ENCODE measurements around the gene UBAP1L. TPM values are rescaled to one million over a fixed set of nuclear protein-coding genes. Genes with fewer than 3 reads are reported as not detected.

UBAP1L gene
- polyA plus RNA-seq, 1 donor (not counting 4 experiments of a cell fraction or from before 2014, with no cell fraction given): 0.55 TPM

DNA sequence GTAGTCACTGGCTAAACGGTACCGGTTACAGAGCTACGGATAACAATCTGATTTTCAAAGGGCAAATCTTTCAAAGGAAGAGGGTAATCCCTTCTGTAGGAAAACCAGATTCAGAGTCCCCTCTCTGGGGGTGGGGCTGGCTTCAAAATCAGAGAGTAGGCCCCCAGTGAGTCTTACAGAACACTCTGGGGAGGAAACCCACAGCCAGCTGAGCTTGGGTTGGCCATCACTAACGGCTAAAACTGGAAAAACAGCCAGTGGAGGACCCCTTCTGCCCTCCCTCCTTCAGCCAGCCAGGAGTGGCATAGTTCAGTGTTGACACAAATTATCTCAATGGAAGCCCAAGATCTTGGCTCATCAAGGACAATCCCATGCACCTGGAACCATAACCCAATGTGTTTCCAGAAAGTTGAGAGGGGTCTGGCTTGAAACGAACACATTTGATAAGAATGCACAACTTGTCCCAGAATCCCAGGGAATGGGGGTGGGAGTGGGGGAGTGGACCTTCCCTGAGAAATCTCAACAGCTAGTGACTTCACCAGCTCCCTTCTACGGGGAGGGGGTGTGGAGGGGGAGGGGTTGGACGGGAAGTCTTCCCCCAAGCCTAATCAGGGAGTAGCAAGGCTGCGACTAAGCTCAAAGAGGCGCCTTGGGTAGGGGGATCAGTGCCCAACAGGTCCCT is 48.2 kb downstream of the UBAP1L start:
- Histone ChIP-seq H3K4me1 (ENCODE audit: control insufficient read depth, extremely low read depth, insufficient read depth, low read length) (no peaks in the 10 kb centered on the region), H3K4me2 (ENCODE audit: control insufficient read depth, extremely low read depth, insufficient read depth, low read depth, low read length) (no peak overlapping the region), H3K4me3 (ENCODE audit: control insufficient read depth in 2 of 3, extremely low read depth in 1 of 3, insufficient read depth in 2 of 3, low read depth in 1 of 3, low read length in 3 of 3) (no peak overlapping the region), H3K9me1 (ENCODE audit: control insufficient read depth, extremely low read depth, insufficient read depth, low read length) (no peaks in the 10 kb centered on the region), H2AFZ (ENCODE audit: control insufficient read depth, low read length) (no peak overlapping the region), H3K27ac (ENCODE audit: control insufficient read depth, insufficient read depth, low read length) (no peak overlapping the region), H3K9ac (ENCODE audit: control insufficient read depth, extremely low read depth, insufficient read depth, low read length) (no peak overlapping the region), H3K9me3 (ENCODE audit: control insufficient read depth, low read depth, low read length) (no peaks in the 10 kb centered on the region), H3K27me3 (ENCODE audit: control insufficient read depth, extremely low read depth, insufficient read depth, low read length) (peaks cover 35% of the 10 kb centered on the region), H3K79me2 (ENCODE audit: control insufficient read depth, insufficient read depth, low read length) (no peaks in the 10 kb centered on the region), H4K20me1 (ENCODE audit: control insufficient read depth, extremely low read depth, insufficient read depth, low read length) (no peaks in the 10 kb centered on the region), H3K36me3 (ENCODE audit: control insufficient read depth in 2 of 2, extremely low read depth in 1 of 2, insufficient read depth in 2 of 2, low read length in 2 of 2) (no peaks in the 10 kb centered on the region)
- dilution Hi-C loops (cut with MboI; ENCODE audit: extremely low pct_ligation_motif_present, low sequenced_read_pairs): no loop called here
- FAIRE-seq (no peak), DNase-seq (ENCODE audit: low read depth, low spot score) (no peak)
- TF ChIP-seq EZH2 (IDR thresholded peaks at IDR 0.05; ENCODE audit: low read length): no peak
- TF ChIP-seq, protein P1, sequence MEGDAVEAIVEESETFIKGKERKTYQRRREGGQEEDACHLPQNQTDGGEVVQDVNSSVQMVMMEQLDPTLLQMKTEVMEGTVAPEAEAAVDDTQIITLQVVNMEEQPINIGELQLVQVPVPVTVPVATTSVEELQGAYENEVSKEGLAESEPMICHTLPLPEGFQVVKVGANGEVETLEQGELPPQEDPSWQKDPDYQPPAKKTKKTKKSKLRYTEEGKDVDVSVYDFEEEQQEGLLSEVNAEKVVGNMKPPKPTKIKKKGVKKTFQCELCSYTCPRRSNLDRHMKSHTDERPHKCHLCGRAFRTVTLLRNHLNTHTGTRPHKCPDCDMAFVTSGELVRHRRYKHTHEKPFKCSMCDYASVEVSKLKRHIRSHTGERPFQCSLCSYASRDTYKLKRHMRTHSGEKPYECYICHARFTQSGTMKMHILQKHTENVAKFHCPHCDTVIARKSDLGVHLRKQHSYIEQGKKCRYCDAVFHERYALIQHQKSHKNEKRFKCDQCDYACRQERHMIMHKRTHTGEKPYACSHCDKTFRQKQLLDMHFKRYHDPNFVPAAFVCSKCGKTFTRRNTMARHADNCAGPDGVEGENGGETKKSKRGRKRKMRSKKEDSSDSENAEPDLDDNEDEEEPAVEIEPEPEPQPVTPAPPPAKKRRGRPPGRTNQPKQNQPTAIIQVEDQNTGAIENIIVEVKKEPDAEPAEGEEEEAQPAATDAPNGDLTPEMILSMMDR (optimal IDR thresholded peaks at IDR 0.05 in 1 of 3, IDR thresholded peaks at IDR 0.05 in 1 of 3, conservative IDR thresholded peaks at IDR 0.05 in 1 of 3; ENCODE audit: extremely low read depth in 1 of 3, insufficient read depth in 2 of 3, low read length in 3 of 3): no peak

DNA sequence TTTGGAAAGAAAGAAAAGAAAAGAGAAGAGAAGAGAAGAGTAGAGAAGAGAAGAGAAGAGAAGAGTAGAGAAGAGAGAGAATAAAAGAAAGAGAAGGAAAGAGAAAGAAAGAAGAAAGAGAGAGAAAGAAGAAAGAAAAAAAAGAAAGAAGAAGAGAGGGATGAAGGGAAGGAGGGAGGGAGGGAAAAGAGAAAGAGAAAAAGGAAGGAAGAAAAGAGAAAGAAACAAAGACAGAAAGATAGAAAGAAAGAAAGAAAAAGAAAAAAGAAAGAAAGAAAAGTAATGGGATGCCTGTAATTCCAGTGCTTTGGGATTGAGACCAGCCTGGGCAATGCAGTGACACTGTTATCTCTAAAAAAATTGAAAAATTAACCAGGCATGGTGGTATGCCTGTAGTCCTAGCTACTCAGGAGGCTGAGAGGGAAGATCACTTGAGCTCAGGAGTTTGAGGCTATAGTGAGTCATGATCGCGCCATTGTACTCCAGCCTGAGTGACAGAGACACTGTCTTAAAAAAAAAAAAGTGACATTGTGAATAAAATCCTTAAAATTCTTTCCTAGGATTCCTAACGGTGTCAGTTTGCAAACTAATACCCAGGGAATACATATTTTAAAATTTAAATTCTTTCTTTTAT is 48.9 kb downstream of the UBAP1L start:
- no peak overlapping the region for H3K9ac ChIP-seq (ENCODE audit: control insufficient read depth, extremely low read depth, insufficient read depth, low read length)
- H3K9me1 ChIP-seq (ENCODE audit: control insufficient read depth, extremely low read depth, insufficient read depth, low read length): no peaks in the 10 kb centered on the region
- DNase-seq (ENCODE audit: low read depth, low spot score) (no peak), FAIRE-seq (no peak)
- no peak overlapping the region for H3K4me3 ChIP-seq (ENCODE audit: control insufficient read depth in 2 of 3, extremely low read depth in 1 of 3, insufficient read depth in 2 of 3, low read depth in 1 of 3, low read length in 3 of 3)
- no peaks in the 10 kb centered on the region for H4K20me1 ChIP-seq (ENCODE audit: control insufficient read depth, extremely low read depth, insufficient read depth, low read length)
- no peaks in the 10 kb centered on the region for H3K9me3 ChIP-seq (ENCODE audit: control insufficient read depth, low read depth, low read length)
- dilution Hi-C loops (cut with MboI; ENCODE audit: extremely low pct_ligation_motif_present, low sequenced_read_pairs): no loop called here
- no peak for TF ChIP-seq EZH2 (IDR thresholded peaks at IDR 0.05; ENCODE audit: low read length)
- TF ChIP-seq, protein P1 (optimal IDR thresholded peaks at IDR 0.05 in 1 of 3, IDR thresholded peaks at IDR 0.05 in 1 of 3, conservative IDR thresholded peaks at IDR 0.05 in 1 of 3; ENCODE audit: extremely low read depth in 1 of 3, insufficient read depth in 2 of 3, low read length in 3 of 3): no peak
- H3K36me3 ChIP-seq (ENCODE audit: control insufficient read depth in 2 of 2, extremely low read depth in 1 of 2, insufficient read depth in 2 of 2, low read length in 2 of 2): no peaks in the 10 kb centered on the region
- no peaks in the 10 kb centered on the region for H3K4me1 ChIP-seq (ENCODE audit: control insufficient read depth, extremely low read depth, insufficient read depth, low read length)
- no peak overlapping the region for H2AFZ ChIP-seq (ENCODE audit: control insufficient read depth, low read length)
- H3K4me2 ChIP-seq (ENCODE audit: control insufficient read depth, extremely low read depth, insufficient read depth, low read depth, low read length): no peak overlapping the region
- H3K27me3 ChIP-seq (ENCODE audit: control insufficient read depth, extremely low read depth, insufficient read depth, low read length): peaks cover 35% of the 10 kb centered on the region
- H3K27ac ChIP-seq (ENCODE audit: control insufficient read depth, insufficient read depth, low read length): no peak overlapping the region
- H3K79me2 ChIP-seq (ENCODE audit: control insufficient read depth, insufficient read depth, low read length): no peaks in the 10 kb centered on the region

Data from keratinocyte (primary cell).